Activated naive CD4-positive, alpha-beta T cell treated with anti-CD3 and anti-CD28 coated beads, Interleukin-2, amount 10 ng/mL, durations not matched to agents 7 days and 5 days (primary cell): ENCODE data around the gene SDHD.
"Not testable (repeated sequence)": the region's sequence is repeated elsewhere in the genome, so short reads cannot be mapped to it uniquely, and the experiment has no call there.

Experiments used
- CTCF ChIA-PET: fragments of 350-600 bp; sonication (Branson Sonifier 250); formaldehyde crosslinking; loops from one replicate; lab custom pipeline; 2021; ENCODE audit warnings: antibody characterized with exemption; lab: Charles Lee
- DNase-seq: peaks from one replicate; pipeline ENCODE4 v3.0.0-alpha.2; 2020
- H3K27ac Mint-ChIP-seq: one replicate; pipeline ENCODE4 v1.8.0; 2021; ENCODE audit warnings: mild to moderate bottlenecking, moderate library complexity, mixed read lengths
- H3K27me3 Mint-ChIP-seq: one replicate; pipeline ENCODE4 v1.8.0; 2021; ENCODE audit warnings: mild to moderate bottlenecking, mixed read lengths
- H3K36me3 Mint-ChIP-seq: one replicate; pipeline ENCODE4 v1.8.0; 2021; ENCODE audit warnings: mixed read lengths
- H3K4me1 Mint-ChIP-seq: one replicate; pipeline ENCODE4 v1.8.0; 2021; ENCODE audit warnings: mixed read lengths
- H3K4me3 Mint-ChIP-seq: one replicate; pipeline ENCODE4 v1.8.0; 2021; ENCODE audit warnings: mild to moderate bottlenecking, moderate library complexity, mixed read lengths
- H3K9me3 Mint-ChIP-seq: one replicate; pipeline ENCODE4 v1.8.0; 2021; ENCODE audit warnings: mixed read lengths

The SDHD gene

DNA sequence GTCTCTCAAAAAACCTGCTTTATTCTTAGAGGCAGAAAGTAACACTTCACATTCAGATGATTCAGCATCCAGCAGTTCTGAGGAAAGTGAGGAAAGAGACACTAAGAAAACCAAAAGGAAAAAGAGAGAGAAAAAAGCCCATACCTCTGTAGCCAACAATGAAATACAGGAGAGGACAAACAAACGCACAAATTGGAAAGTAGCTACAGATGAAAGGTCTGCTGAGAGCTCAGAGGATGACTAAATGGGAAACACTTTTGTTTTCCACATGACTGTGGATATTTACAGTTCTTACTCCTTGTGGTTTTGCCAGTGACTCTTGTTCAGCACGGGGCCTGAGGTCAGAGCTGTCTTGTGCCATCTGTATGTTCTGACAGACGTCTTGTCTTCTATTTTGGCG lies 3.9 kb upstream of the SDHD start:
- Mint-ChIP-seq H3K4me1 (peaks cover 42% of the 10 kb centered on the region), H3K9me3 (no peaks in the 10 kb centered on the region), H3K27me3 (peaks cover 3% of the 10 kb centered on the region), H3K4me3 (no peak overlapping the region), H3K27ac (no peak overlapping the region), H3K36me3 (peaks cover 69% of the 10 kb centered on the region)
- DNase-seq = no peak
- CTCF ChIA-PET = no interaction called here

GRCh38 chr11:112085822-112086421 lies 751 bp upstream of the SDHD start:
- CTCF ChIA-PET = no interaction called here

GRCh38 chr11:112087212-112087611 lies 539 bp downstream of the SDHD start:
- H3K27me3 Mint-ChIP-seq = peaks cover 3% of the 10 kb centered on the region
- H3K4me3 Mint-ChIP-seq = peak overlapping the region; percentile 97
- H3K4me1 Mint-ChIP-seq = peaks cover 57% of the 10 kb centered on the region
- peak overlapping the region; percentile 94 for H3K27ac Mint-ChIP-seq
- CTCF ChIA-PET = interaction anchor here (1.0 to 1.1 kb wide), 2 partner anchors 26 to 153 kb away, joined by 3 to 4 read pairs; no protein-coding TSS in a partner anchor
- H3K36me3 Mint-ChIP-seq = peaks cover 70% of the 10 kb centered on the region
- DNase-seq = no peak
- H3K9me3 Mint-ChIP-seq = no peaks in the 10 kb centered on the region

More at GRCh38 chr11:112085822-112086421, 751 bp upstream of the SDHD start:
- H3K4me1 Mint-ChIP-seq = peaks cover 61% of the 10 kb centered on the region
- H3K27me3 Mint-ChIP-seq = peaks cover 3% of the 10 kb centered on the region
- H3K4me3 Mint-ChIP-seq = peak overlapping the region; percentile 97
- peak; percentile 67 for DNase-seq
- peak overlapping the region; percentile 94 for H3K27ac Mint-ChIP-seq
- peaks cover 66% of the 10 kb centered on the region for H3K36me3 Mint-ChIP-seq
- H3K9me3 Mint-ChIP-seq = no peaks in the 10 kb centered on the region

DNA sequence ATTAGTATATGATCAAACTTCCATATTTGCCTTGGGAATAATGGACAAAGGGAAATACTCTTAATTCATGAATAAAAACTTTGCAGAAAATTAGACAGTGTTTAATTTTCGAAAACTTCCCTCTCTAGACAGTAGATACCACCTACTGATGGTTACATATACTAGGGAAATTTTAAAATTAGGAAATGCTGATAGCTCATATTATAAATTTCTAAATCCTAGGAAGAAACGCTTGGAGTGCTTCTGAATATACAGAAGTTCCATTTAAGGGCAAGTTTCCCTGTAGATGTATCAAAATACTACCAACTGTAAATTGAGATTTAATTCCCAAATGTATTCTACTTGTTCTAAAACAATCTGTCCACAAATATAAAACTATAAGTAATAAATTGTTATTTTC lies 8.6 kb downstream of the SDHD start:
- CTCF ChIA-PET, H3K4me1 Mint-ChIP-seq, H3K27ac Mint-ChIP-seq, DNase-seq, H3K9me3 Mint-ChIP-seq, H3K27me3 Mint-ChIP-seq, H3K4me3 Mint-ChIP-seq: not testable (repeated sequence)
- peaks cover 26% of the 10 kb centered on the region for H3K36me3 Mint-ChIP-seq

- Mint-ChIP-seq H3K4me3 (no peak overlapping the region), H3K27ac (no peak overlapping the region), H3K9me3 (no peaks in the 10 kb centered on the region), H3K36me3 (peaks cover 21% of the 10 kb centered on the region), H3K4me1 (no peaks in the 10 kb centered on the region), H3K27me3 (no peaks in the 10 kb centered on the region)
- CTCF ChIA-PET = no interaction called here
- no peak for DNase-seq
Observed at GRCh38 chr11:112096194-112096593, 9.5 kb downstream of the SDHD start.

DNA sequence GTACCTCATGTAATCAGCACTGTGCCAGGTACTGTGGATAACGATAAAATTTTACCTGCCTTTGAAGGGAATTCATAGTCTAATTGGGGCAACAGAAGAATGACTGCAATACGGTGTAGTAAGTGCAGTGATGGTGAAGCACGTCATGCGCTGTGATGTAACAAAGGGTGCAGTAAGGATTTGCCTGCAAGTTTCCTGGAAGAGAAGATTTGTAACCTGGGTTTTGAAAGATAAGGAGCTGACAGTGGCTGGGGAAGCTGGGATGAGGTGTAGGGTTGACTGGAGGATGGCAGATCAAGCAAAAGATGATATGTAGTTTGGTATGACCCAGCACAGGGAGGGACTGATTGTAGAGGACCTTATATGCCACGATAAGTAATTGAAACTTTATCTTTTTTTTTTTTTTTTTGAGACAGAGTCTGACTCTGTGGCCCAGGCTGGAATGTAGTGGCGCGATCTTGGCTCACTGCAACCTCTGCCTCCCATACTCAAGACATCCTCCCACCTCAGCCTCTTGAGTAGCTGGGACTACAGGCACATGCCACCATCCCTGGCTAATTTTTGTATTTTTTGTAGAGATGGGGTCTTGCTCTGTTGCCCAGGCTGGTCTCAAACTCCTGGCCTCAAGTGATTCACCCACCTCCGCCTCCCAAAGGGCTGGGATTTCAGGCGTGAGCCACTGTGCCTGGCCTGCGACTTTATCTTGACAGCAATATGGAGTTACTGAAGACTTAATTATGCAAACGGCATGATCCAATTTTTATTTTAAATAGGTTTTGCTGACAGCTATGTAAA lies 11.3 kb downstream of the SDHD start:
- H3K27ac Mint-ChIP-seq = no peak overlapping the region
- no peak overlapping the region for H3K4me3 Mint-ChIP-seq
- peaks cover 10% of the 10 kb centered on the region for H3K36me3 Mint-ChIP-seq
- CTCF ChIA-PET = no interaction called here
- H3K9me3 Mint-ChIP-seq = no peaks in the 10 kb centered on the region
- H3K27me3 Mint-ChIP-seq = no peaks in the 10 kb centered on the region
- no peaks in the 10 kb centered on the region for H3K4me1 Mint-ChIP-seq
- DNase-seq = no peak

GRCh38 chr11:112100462-112100861 lies 13.8 kb downstream of the SDHD start:
- H3K4me1 Mint-ChIP-seq = no peaks in the 10 kb centered on the region
- no peak for DNase-seq
- no peak overlapping the region for H3K4me3 Mint-ChIP-seq
- no peaks in the 10 kb centered on the region for H3K9me3 Mint-ChIP-seq
- CTCF ChIA-PET = no interaction called here
- H3K27ac Mint-ChIP-seq = no peak overlapping the region
- H3K36me3 Mint-ChIP-seq = peaks cover 5% of the 10 kb centered on the region
- H3K27me3 Mint-ChIP-seq = no peaks in the 10 kb centered on the region

DNA sequence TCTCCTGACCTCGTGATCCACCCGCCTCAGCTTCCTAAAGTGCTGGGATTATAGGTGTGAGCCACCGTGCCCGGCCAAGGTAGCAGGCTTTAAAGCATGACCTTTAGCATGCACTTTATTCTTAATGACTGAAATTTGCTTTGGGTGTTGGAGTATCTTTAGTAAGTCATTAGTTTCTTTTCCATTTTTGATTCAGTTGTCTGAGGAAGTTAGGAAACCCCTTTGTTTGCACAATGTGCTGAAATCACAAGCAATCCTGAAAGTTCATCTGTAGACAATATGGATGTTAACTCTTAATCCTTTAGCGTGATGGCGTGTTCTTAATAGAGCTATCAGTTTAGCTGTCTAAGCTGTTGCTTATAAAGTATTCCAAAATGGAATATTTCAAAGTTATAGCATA lies 16.8 kb downstream of the SDHD start:
- Mint-ChIP-seq H3K27ac (no peak overlapping the region), H3K4me3 (no peak overlapping the region), H3K27me3 (no peaks in the 10 kb centered on the region), H3K36me3 (no peaks in the 10 kb centered on the region), H3K9me3 (no peaks in the 10 kb centered on the region), H3K4me1 (no peaks in the 10 kb centered on the region)
- CTCF ChIA-PET = interaction anchor here (0.6 to 1.9 kb wide), 2 partner anchors 10 to 1364 kb away, joined by 3 to 8 read pairs; no protein-coding TSS in a partner anchor
- no peak for DNase-seq

DNA sequence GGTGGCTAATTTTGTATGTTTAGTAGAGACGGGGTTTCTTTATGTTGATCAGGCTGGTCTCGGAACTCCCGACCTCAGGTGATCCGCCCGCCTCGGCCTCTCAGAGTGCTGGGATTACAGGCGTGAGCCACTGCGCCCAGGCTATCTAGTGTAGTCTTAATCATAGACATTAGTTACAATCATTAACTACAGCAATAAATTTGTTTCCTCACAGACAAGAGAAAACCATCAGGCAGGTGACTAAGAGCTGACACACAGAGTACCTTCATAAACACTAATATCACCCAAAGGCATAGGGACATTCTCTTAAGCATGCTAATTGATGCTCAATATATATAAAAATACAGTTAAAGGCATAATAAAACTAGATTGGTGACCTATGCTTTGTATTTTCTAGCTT lies 19.4 kb downstream of the SDHD start:
- Mint-ChIP-seq H3K9me3 (no peaks in the 10 kb centered on the region), H3K4me1 (no peaks in the 10 kb centered on the region), H3K27ac (no peak overlapping the region), H3K27me3 (no peaks in the 10 kb centered on the region), H3K4me3 (no peak overlapping the region), H3K36me3 (no peaks in the 10 kb centered on the region)
- DNase-seq = no peak
- CTCF ChIA-PET = no interaction called here

DNA sequence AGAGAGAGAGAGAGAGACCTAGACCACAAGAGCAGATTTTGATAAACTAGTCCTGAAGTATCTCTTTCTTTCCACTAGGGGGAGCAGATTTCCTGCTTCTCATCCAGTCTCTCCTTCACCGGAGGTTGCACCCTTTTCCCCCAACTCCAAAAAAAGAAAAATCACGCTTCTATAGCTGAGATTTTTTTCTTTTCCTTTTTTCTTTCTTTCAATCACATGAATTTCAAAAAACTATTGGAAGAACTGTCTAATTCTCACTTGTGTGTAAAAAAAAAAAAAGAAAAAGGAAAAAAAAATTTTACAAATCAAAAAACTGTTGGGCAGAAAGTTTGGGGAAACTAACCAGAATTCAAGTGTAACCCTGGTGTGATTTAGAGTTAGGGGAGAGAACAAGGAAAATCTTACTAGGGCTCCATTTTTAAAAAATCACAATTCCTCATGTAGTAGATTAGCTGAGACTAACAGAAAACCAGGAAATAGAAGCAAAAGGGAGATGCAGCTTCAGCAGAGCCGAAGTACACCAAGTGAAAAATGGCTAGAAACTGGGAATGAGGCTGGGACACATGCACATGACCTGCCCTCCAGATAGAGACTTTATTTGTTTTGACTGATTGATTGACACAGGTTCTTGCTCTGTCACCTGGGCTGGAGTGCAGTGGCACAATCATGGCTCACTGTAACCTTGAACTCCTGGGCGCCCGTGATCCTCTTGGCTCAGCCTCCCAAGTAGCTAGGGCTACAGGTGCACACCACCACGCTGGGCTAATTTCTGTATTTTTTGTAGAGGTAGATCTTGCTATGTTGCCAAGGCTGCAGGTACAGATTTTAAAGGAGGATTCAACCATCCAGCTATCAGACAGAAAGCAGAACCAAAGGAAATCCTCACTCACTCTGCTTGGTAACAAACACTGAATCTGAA lies 27.1 kb downstream of the SDHD start:
- H3K36me3 Mint-ChIP-seq = no peaks in the 10 kb centered on the region
- H3K4me1 Mint-ChIP-seq = peaks cover 12% of the 10 kb centered on the region
- no peak for DNase-seq
- no peak overlapping the region for H3K27ac Mint-ChIP-seq
- H3K4me3 Mint-ChIP-seq = no peak overlapping the region
- H3K27me3 Mint-ChIP-seq = no peaks in the 10 kb centered on the region
- CTCF ChIA-PET = interaction anchor here (0.6 to 3.4 kb wide), 21 partner anchors 9 to 1176 kb away, joined by 3 to 35 read pairs (median 4); partner anchors contain the start of genes BCO2 and SDHD
- H3K9me3 Mint-ChIP-seq = no peaks in the 10 kb centered on the region

DNA sequence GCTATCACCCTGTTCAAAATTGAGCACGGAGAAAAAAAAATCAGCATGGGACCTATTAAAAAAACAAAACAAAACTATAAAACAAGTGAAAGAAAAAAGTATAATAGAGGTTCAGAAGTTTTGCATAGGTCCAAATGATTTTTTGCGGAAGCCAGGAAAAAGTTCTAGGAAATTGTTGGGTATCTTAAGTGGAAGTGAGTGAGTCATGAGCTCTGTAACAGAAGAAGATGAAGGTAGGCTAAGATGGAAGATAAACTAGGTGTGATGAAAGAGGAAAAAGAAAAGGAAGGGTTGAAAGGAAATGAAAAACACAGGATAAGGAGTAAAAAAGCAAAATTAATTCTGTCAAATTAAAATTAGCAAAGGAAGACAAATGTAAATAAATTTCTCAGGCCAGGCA lies 27.8 kb downstream of the SDHD start:
- no peak overlapping the region for H3K27ac Mint-ChIP-seq
- H3K36me3 Mint-ChIP-seq = no peaks in the 10 kb centered on the region
- no peak overlapping the region for H3K4me3 Mint-ChIP-seq
- CTCF ChIA-PET = interaction anchor here (0.7 to 3.4 kb wide), 9 partner anchors 8 to 1175 kb away, joined by 3 to 35 read pairs (median 6); partner anchors contain the start of gene BCO2
- DNase-seq = no peak
- no peaks in the 10 kb centered on the region for H3K27me3 Mint-ChIP-seq
- peaks cover 12% of the 10 kb centered on the region for H3K4me1 Mint-ChIP-seq
- H3K9me3 Mint-ChIP-seq = no peaks in the 10 kb centered on the region

GRCh38 chr11:112115386-112115785 lies 28.7 kb downstream of the SDHD start:
- peaks cover 12% of the 10 kb centered on the region for H3K4me1 Mint-ChIP-seq
- CTCF ChIA-PET = interaction anchor here (0.7 to 2.6 kb wide), 3 partner anchors 130 to 166 kb away, joined by 3 to 10 read pairs (median 3); no protein-coding TSS in a partner anchor
- H3K36me3 Mint-ChIP-seq = no peaks in the 10 kb centered on the region
- no peaks in the 10 kb centered on the region for H3K9me3 Mint-ChIP-seq
- no peak for DNase-seq
- H3K4me3 Mint-ChIP-seq = no peak overlapping the region
- no peaks in the 10 kb centered on the region for H3K27me3 Mint-ChIP-seq
- no peak overlapping the region for H3K27ac Mint-ChIP-seq

DNA sequence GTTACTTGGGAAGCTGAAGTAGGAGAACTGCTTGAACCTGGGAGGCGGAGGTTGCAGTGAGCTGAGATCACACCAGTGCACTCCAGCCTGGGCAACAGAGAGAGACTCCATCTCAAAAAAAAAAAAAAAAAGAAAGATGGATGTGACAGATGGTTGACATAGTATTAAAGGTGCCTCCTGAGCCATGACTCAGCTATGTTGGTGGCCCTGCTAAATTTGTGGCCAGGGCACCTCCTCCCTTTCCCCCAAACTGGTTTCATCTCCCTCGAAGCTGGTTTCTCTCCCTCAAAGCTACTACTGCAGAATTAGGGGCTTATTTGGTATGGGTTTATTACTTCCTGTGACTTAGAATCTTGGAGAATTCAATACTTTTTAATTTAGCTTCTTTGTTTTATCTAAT lies 31.5 kb downstream of the SDHD start:
- no peak overlapping the region for H3K27ac Mint-ChIP-seq
- CTCF ChIA-PET = interaction anchor here (0.6 to 0.7 kb wide), 2 partner anchors 84 to 162 kb away, joined by 3 read pairs; no protein-coding TSS in a partner anchor
- no peak for DNase-seq
- H3K9me3 Mint-ChIP-seq = no peaks in the 10 kb centered on the region
- peaks cover 12% of the 10 kb centered on the region for H3K4me1 Mint-ChIP-seq
- H3K36me3 Mint-ChIP-seq = no peaks in the 10 kb centered on the region
- no peaks in the 10 kb centered on the region for H3K27me3 Mint-ChIP-seq
- no peak overlapping the region for H3K4me3 Mint-ChIP-seq
